Epithelial cell of esophagus (primary cell): ENCODE measurements around the gene MAD2L2.

Experiments
- DNase-seq: peaks from one replicate; pipeline ENCODE4 v3.0.0; 2010; ENCODE audit warnings: low read depth
- H3K4me3 ChIP-seq: 2 replicates; pipeline ENCODE4 v1.5.1; 2011; ENCODE audit warnings: mild to moderate bottlenecking, low read length, control low read depth
- CTCF ChIP-seq: IDR thresholded peaks from 2 replicates; pipeline ENCODE4 v1.5.1; 2011; ENCODE audit warnings: low read depth, mild to moderate bottlenecking, low read length, control low read depth, inconsistent platforms; ENCODE audit not compliant: insufficient read depth; ENCODE audit errors: missing control alignments

The MAD2L2 gene

GRCh38 chr1:11664336-11665065 is 16.4 kb downstream of the MAD2L2 start:
- no peak for TF ChIP-seq CTCF
- peak overlapping the region; percentile 58 for H3K4me3 ChIP-seq
- no peak for DNase-seq

- DNase-seq: no peak
- TF ChIP-seq CTCF: no peak
- H3K4me3 ChIP-seq: no peak overlapping the region
These were observed 19.8 kb downstream of the MAD2L2 start for GRCh38 chr1:11661103-11661502.

GRCh38 chr1:11659748-11660147 is 21.2 kb downstream of the MAD2L2 start:
- no peak for DNase-seq
- no peak for TF ChIP-seq CTCF
- H3K4me3 ChIP-seq: no peak overlapping the region

- no peak for TF ChIP-seq CTCF
- no peak overlapping the region for H3K4me3 ChIP-seq
- no peak for DNase-seq
These were observed 22.4 kb downstream of the MAD2L2 start for GRCh38 chr1:11658542-11658941.

GRCh38 chr1:11657654-11658053 is 23.3 kb downstream of the MAD2L2 start:
- no peak for DNase-seq
- H3K4me3 ChIP-seq: no peak overlapping the region
- TF ChIP-seq CTCF: no peak

GRCh38 chr1:11654939-11655808 is 25.8 kb downstream of the MAD2L2 start:
- no peak for TF ChIP-seq CTCF
- no peak for DNase-seq
- H3K4me3 ChIP-seq: peak overlapping the region; percentile 63
